ENCODE data around the gene MBD5.

MBD5 gene

GRCh38 chr2:148231858-148232257 lies 211.0 kb downstream of the MBD5 start:
- FAIRE-seq, result no peak

- FAIRE-seq, result no peak
These were observed 213.3 kb downstream of the MBD5 start for GRCh38 chr2:148234143-148234542.

- no peak for FAIRE-seq
These were observed 217.0 kb downstream of the MBD5 start for GRCh38 chr2:148237911-148238310.

- FAIRE-seq, result no peak
These were observed 217.7 kb downstream of the MBD5 start for GRCh38 chr2:148238561-148238960.

GRCh38 chr2:148240838-148241237 lies 219.9 kb downstream of the MBD5 start:
- FAIRE-seq, result no peak

GRCh38 chr2:148244593-148245292 lies 223.9 kb downstream of the MBD5 start:
- FAIRE-seq, result no peak

- no peak for FAIRE-seq
These were observed 231.1 kb downstream of the MBD5 start for GRCh38 chr2:148251993-148252392.

GRCh38 chr2:148252646-148253045 lies 231.8 kb downstream of the MBD5 start:
- no peak for FAIRE-seq

GRCh38 chr2:148253685-148254084 lies 232.8 kb downstream of the MBD5 start:
- no peak for FAIRE-seq

GRCh38 chr2:148255929-148256328 lies 235.0 kb downstream of the MBD5 start:
- no peak for FAIRE-seq

- no peak for FAIRE-seq
These were observed 236.4 kb downstream of the MBD5 start for GRCh38 chr2:148257276-148257675.

- FAIRE-seq, result no peak
These were observed 237.2 kb downstream of the MBD5 start for GRCh38 chr2:148258124-148258523.

- FAIRE-seq, result no peak
These were observed 238.8 kb downstream of the MBD5 start for GRCh38 chr2:148259674-148260073.

GRCh38 chr2:148263890-148264289 lies 243.0 kb downstream of the MBD5 start:
- no peak for FAIRE-seq

- FAIRE-seq, result no peak
These were observed 252.3 kb downstream of the MBD5 start for GRCh38 chr2:148273158-148273691.

GRCh38 chr2:148279216-148279615 lies 258.3 kb downstream of the MBD5 start:
- no peak for FAIRE-seq

GRCh38 chr2:148282201-148282600 lies 261.3 kb downstream of the MBD5 start:
- FAIRE-seq, result no peak

GRCh38 chr2:148292431-148292830 lies 271.5 kb downstream of the MBD5 start:
- no peak for FAIRE-seq

GRCh38 chr2:148298196-148298595 lies 277.3 kb downstream of the MBD5 start:
- no peak for FAIRE-seq

- no peak for FAIRE-seq
These were observed 278.7 kb downstream of the MBD5 start for GRCh38 chr2:148299616-148300015.

GRCh38 chr2:148300544-148300943 lies 279.7 kb downstream of the MBD5 start:
- no peak for FAIRE-seq

GRCh38 chr2:148301362-148301761 lies 280.5 kb downstream of the MBD5 start:
- no peak for FAIRE-seq

- no peak for FAIRE-seq
These were observed 281.6 kb downstream of the MBD5 start for GRCh38 chr2:148302526-148302925.

- no peak for FAIRE-seq
These were observed 282.3 kb downstream of the MBD5 start for GRCh38 chr2:148303161-148303560.

GRCh38 chr2:148305476-148305875 lies 284.6 kb downstream of the MBD5 start:
- FAIRE-seq, result no peak
